ENCODE measurements around the gene MAJIN. TPM values are rescaled to one million over a fixed set of nuclear protein-coding genes. Genes with fewer than 3 reads are reported as not detected.

The MAJIN gene, protein sequence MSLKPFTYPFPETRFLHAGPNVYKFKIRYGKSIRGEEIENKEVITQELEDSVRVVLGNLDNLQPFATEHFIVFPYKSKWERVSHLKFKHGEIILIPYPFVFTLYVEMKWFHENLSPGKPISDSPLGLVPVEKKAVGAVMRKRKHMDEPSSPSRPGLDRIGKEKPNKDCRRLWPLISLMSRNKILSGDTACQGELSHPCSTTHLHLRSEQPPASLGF
- total RNA-seq (2013): not detected
- not detected for polyA plus RNA-seq
- not detected in 2 replicates for polyA minus RNA-seq
- 0 to 1.2 (median 0) reads per million in 11 experiments for total RNA-seq

DNA sequence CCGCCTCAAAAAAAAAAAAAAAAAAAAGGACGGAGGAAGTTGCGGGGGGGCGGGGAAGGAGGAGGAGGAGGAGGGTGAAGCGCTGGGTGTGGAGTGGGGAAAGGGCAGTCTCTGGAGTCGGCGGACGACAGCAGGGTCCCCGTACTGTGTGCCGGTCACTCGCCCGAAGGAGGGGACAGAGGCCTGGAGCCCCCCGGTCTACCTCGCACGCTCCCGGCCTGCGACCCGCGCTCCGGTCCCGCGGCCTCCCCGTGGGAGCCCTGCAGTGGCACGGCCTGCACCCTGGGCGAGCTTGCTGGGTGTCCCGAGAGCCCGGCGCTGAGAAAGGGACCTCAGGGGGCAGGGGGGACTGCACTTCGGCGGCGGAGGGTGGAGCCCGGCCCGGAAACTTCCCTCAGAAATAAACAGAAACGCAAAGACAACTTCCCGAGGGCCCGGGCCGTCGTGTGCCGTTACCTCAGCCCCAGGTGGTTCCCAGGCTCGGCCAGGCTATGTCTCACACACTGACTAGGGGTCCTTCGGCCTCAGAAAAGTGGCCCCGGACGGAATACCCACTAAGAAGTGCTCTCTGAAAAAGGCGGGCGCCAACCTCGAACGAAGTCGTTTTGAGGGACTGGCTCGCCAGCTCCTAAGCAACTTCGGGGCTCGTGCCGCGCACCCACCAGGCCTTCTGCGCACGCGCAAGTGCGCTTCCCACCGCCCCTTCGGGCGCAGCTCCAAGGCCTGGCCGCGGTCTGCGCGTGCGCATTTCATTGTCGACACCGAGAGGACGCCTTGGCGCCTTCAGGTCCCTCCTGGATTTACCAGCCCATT lies at the start of gene MAJIN:
Gene MAJIN, minus strand, starts transcription at position 688 of the 813 bp plus-strand sequence. CDS start 12,703 bp downstream, outside the sequence.
- Histone ChIP-seq H2AFZ (ENCODE audit: insufficient read depth, low read depth, low read length, poor library complexity, severe bottlenecking) (peak within 1 kb of the TSS; percentile 79), H3K4me2 (replicated peaks; ENCODE audit: extremely low read depth, low read length, poor library complexity, severe bottlenecking) (peak within 1 kb of the TSS; percentile 69), H3K79me2 (ENCODE audit: insufficient read depth, low read length) (no peaks in the 10 kb centered on the region), H3K27me3 (ENCODE audit: control insufficient read depth in 2 of 2, insufficient read depth in 2 of 2, low read length in 2 of 2) (peaks cover 2 to 24% of the 10 kb centered on the region in 2 donors), H3K9ac (ENCODE audit: insufficient read depth, low read length, poor library complexity, severe bottlenecking) (no peak within 1 kb of the TSS), H3K27ac (ENCODE audit: low read depth in 1 of 2, low read length in 2 of 2) (no peak within 1 kb of the TSS), H3K4me1 (ENCODE audit: control insufficient read depth in 1 of 2, insufficient read depth in 2 of 2, low read length in 2 of 2) (peaks cover 12% of the 10 kb centered on the region in 2 donors), H4K20me1 (ENCODE audit: insufficient read depth, low read length) (no peaks in the 10 kb centered on the region), H3K36me3 (replicated peaks in 1 of 2; ENCODE audit: control insufficient read depth in 1 of 2, insufficient read depth in 2 of 2, low read length in 2 of 2) (no peaks in the 10 kb centered on the region), H3K4me3 (replicated peaks in 1 of 3; ENCODE audit: low read depth in 2 of 3, low read length in 3 of 3) (peak within 1 kb of the TSS; percentile 11 to 66 (median 19)), H3K9me3 (replicated peaks in 1 of 2; ENCODE audit: control insufficient read depth in 1 of 2, insufficient read depth in 1 of 2, low read length in 2 of 2) (no peaks in the 10 kb centered on the region)
- peak; percentile 79 to 85 (median 81) for DNase-seq
- Mint-ChIP-seq H3K4me3 (peak within 1 kb of the TSS; percentile 68 to 82), H3K36me3 (no peaks in the 10 kb centered on the region), H3K4me1 (peaks cover 16% of the 10 kb centered on the region), H3K9me3 (peaks cover 0 to 3% (median 0%) of the 10 kb centered on the region in 7 donors), H3K27ac (peak within 1 kb of the TSS in 1 of 7 donors; percentile 9), H3K27me3 (ENCODE audit: low read depth in 3 of 3) (peaks cover 27 to 44% (median 44%) of the 10 kb centered on the region in 3 donors)
- TF ChIP-seq, protein P1, sequence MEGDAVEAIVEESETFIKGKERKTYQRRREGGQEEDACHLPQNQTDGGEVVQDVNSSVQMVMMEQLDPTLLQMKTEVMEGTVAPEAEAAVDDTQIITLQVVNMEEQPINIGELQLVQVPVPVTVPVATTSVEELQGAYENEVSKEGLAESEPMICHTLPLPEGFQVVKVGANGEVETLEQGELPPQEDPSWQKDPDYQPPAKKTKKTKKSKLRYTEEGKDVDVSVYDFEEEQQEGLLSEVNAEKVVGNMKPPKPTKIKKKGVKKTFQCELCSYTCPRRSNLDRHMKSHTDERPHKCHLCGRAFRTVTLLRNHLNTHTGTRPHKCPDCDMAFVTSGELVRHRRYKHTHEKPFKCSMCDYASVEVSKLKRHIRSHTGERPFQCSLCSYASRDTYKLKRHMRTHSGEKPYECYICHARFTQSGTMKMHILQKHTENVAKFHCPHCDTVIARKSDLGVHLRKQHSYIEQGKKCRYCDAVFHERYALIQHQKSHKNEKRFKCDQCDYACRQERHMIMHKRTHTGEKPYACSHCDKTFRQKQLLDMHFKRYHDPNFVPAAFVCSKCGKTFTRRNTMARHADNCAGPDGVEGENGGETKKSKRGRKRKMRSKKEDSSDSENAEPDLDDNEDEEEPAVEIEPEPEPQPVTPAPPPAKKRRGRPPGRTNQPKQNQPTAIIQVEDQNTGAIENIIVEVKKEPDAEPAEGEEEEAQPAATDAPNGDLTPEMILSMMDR (IDR thresholded peaks at IDR 0.05): no peak
- 16% methylated on average over 58 of the region's 69 CpGs for WGBS (ENCODE audit: insufficient coverage)
- intact Hi-C loops (cut with micrococcal nuclease): no loop called here

DNA sequence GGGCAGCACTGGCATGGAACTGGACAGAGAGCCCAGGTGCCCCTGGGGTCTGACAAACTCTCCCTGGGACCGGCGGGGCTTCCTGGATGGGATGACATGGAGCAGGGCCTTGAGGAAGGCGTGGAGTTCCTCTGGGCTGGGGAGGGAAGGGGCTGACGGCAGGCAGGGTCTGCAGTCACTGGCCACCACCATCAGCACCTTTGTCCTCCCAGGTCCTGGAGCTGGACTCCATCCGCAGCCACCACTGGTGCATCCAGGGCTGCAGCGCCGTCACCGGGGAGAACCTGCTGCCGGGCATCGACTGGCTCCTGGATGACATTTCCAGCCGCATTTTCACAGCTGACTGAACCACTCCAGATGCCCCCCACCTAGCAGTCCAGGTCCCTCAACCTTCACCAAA lies 49.6 kb upstream of the MAJIN start:
- WGBS (ENCODE audit: insufficient coverage): 95% methylated on average over 8 of the region's 11 CpGs
- Histone ChIP-seq H3K79me2 (ENCODE audit: insufficient read depth, low read length) (peaks cover 13% of the 10 kb centered on the region), H3K27ac (ENCODE audit: low read depth in 1 of 2, low read length in 2 of 2) (no peak overlapping the region), H3K4me3 (replicated peaks in 1 of 3; ENCODE audit: low read depth in 2 of 3, low read length in 3 of 3) (no peak overlapping the region), H3K36me3 (replicated peaks in 1 of 2; ENCODE audit: control insufficient read depth in 1 of 2, insufficient read depth in 2 of 2, low read length in 2 of 2) (peaks cover 22 to 40% of the 10 kb centered on the region in 2 donors), H3K4me1 (ENCODE audit: control insufficient read depth in 1 of 2, insufficient read depth in 2 of 2, low read length in 2 of 2) (peaks cover 5 to 16% of the 10 kb centered on the region in 2 donors), H3K27me3 (ENCODE audit: control insufficient read depth in 2 of 2, insufficient read depth in 2 of 2, low read length in 2 of 2) (no peaks in the 10 kb centered on the region), H3K9ac (ENCODE audit: insufficient read depth, low read length, poor library complexity, severe bottlenecking) (no peak overlapping the region), H3K9me3 (replicated peaks in 1 of 2; ENCODE audit: control insufficient read depth in 1 of 2, insufficient read depth in 1 of 2, low read length in 2 of 2) (no peaks in the 10 kb centered on the region), H4K20me1 (ENCODE audit: insufficient read depth, low read length) (peaks cover 2% of the 10 kb centered on the region), H2AFZ (ENCODE audit: insufficient read depth, low read depth, low read length, poor library complexity, severe bottlenecking) (no peak overlapping the region), H3K4me2 (replicated peaks; ENCODE audit: extremely low read depth, low read length, poor library complexity, severe bottlenecking) (no peak overlapping the region)
- peaks cover 31 to 53% of the 10 kb centered on the region in 2 donors for H3K36me3 Mint-ChIP-seq
- H3K9me3 Mint-ChIP-seq: peaks cover 0 to 6% (median 0%) of the 10 kb centered on the region in 7 donors
- H3K4me3 Mint-ChIP-seq: no peak overlapping the region
- H3K4me1 Mint-ChIP-seq: peaks cover 24% of the 10 kb centered on the region
- DNase-seq: no peak
- H3K27ac Mint-ChIP-seq: peak overlapping the region in 1 of 7 donors; percentile 71
- intact Hi-C loops (cut with micrococcal nuclease): loop anchor here in 1 of 2 donors (10.0 kb wide), 1 partner anchor 553 kb away; the partner anchor contains the start of genes EHBP1L1, FAM89B and ZNRD2
- TF ChIP-seq, protein P1 (IDR thresholded peaks at IDR 0.05): no peak
- H3K27me3 Mint-ChIP-seq (ENCODE audit: low read depth in 3 of 3): no peaks in the 10 kb centered on the region
